Smooth muscle cell (in vitro differentiated cells): ENCODE data around the gene TBCK. TPM values are rescaled to one million over a fixed set of nuclear protein-coding genes. Genes with fewer than 3 reads are reported as not detected.
A peak's percentile ranks its signal among the peaks of the same experiment; 100 is the strongest.

Experiments
- DNase-seq: peaks from one replicate; lab custom pipeline; 2025; ENCODE audit not compliant: unreplicated experiment; lab: John Stamatoyannopoulos, UW
- H2AFZ ChIP-seq: fragments of 200-600 bp; sonication (generic); 2 replicates; pipeline ENCODE4 v1.6.0; 2016; ENCODE audit warnings: antibody characterized with exemption, low read depth, mild to moderate bottlenecking
- H3F3A ChIP-seq: fragments of 200-600 bp; sonication (generic); 2 replicates; pipeline ENCODE4 v1.6.0; 2017; ENCODE audit warnings: antibody characterized with exemption, low read depth
- H3K27ac ChIP-seq: fragments of 200-600 bp; sonication (generic); 2 replicates; pipeline ENCODE4 v1.5.1; 2016; ENCODE audit warnings: low read depth, mild to moderate bottlenecking
- H3K27me3 ChIP-seq: fragments of 200-600 bp; sonication (generic); 2 replicates; pipeline ENCODE4 v1.6.1; 2016; ENCODE audit warnings: low read depth, mild to moderate bottlenecking
- H3K36me3 ChIP-seq: fragments of 200-600 bp; sonication (generic); 2 replicates; pipeline ENCODE4 v1.5.1; 2016; ENCODE audit warnings: low read depth
- H3K4me1 ChIP-seq: fragments of 200-600 bp; sonication (generic); 2 replicates; pipeline ENCODE4 v1.5.1; 2016; ENCODE audit warnings: low read depth
- H3K4me2 ChIP-seq: fragments of 200-600 bp; sonication (generic); 2 replicates; pipeline ENCODE4 v1.6.0; 2016; ENCODE audit warnings: mild to moderate bottlenecking
- H3K4me3 ChIP-seq: fragments of 200-600 bp; sonication (generic); 2 replicates; pipeline ENCODE4 v1.5.1; 2016; ENCODE audit warnings: mild to moderate bottlenecking
- H3K79me2 ChIP-seq: fragments of 200-600 bp; sonication (generic); 2 replicates; pipeline ENCODE4 v1.6.0; 2016; ENCODE audit warnings: low read depth, mild to moderate bottlenecking
- H3K9ac ChIP-seq: fragments of 200-600 bp; sonication (generic); 2 replicates; pipeline ENCODE4 v1.6.0; 2016; ENCODE audit warnings: low read depth
- H3K9me3 ChIP-seq: fragments of 200-600 bp; sonication (generic); replicated peaks from 2 replicates; pipeline ENCODE4 v1.5.1; 2016; ENCODE audit warnings: low read depth
- H4K20me1 ChIP-seq: fragments of 200-600 bp; sonication (generic); 2 replicates; pipeline ENCODE4 v1.6.0; 2016; ENCODE audit warnings: low read depth
- CTCF ChIP-seq: fragments of 200-600 bp; sonication (generic); IDR thresholded peaks from 2 replicates; pipeline ENCODE4 v1.5.1; 2017; ENCODE audit warnings: borderline replicate concordance, mild to moderate bottlenecking, antibody characterized with exemption; ENCODE audit not compliant: insufficient read depth, poor library complexity, severe bottlenecking
- WGBS: methylation state at CpG from one replicate; pipeline ENCODE4 v1.1.7; 2016; ENCODE audit warnings: low lambda C conversion rate; 5-methylcytosine and 5-hydroxymethylcytosine counted together
- polyA plus RNA-seq: library from polyadenylated mRNA; unstranded; fragments of >200 nt; fragmentation: Nextera tagmentation; extraction: Ambion mirVana; gene quantifications from 2 replicates; pipeline ENCODE4 v1.2.1, GENCODE V29; 2016
- total RNA-seq: library from RNA; depleted of rRNA; stranded (reverse); fragments of >200 nt; gene quantifications from 2 replicates; pipeline ENCODE4 v1.2.3, GENCODE V29; 2014

TBCK gene
- total and polyA plus RNA-seq, 2 experiments from 2014 or later, result 10.0 to 28.1 TPM

DNA sequence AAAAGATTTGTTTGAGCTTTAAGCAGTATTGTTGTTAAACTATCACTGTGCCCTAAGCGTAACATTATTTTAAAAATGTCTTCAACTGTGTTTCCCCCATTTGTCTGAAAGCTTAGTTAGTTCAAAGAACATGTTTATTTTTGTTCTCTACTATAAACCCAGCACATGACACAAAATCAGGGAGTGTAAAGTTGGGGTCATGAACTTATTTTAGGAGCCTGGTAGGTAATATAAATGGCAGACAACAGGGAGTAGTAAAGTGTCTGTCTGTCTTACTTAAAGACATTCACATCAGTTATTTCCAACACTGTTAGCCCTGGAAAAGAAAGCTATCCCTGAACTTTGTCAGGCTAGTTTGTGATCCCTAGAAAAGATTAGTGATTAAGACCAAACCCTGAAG is 4.2 kb upstream of the TBCK start:
- 96% methylated on average over 1 of the region's 1 CpG for WGBS

GRCh38 chr4:106318511-106318910 is 2.5 kb upstream of the TBCK start:
- H3K4me3 ChIP-seq, result peak overlapping the region; percentile 92
- no peak overlapping the region for H3K27ac ChIP-seq
- no peak overlapping the region for H3K9ac ChIP-seq
- H3K4me2 ChIP-seq, result peak overlapping the region; percentile 89
- TF ChIP-seq CTCF, result no peak
- no peaks in the 10 kb centered on the region for H3K27me3 ChIP-seq
- H3K4me1 ChIP-seq, result peaks cover 20% of the 10 kb centered on the region
- H3F3A ChIP-seq, result no peaks in the 10 kb centered on the region
- no peak overlapping the region for H2AFZ ChIP-seq
- H3K9me3 ChIP-seq, result no peaks in the 10 kb centered on the region
- DNase-seq, result no peak
- peaks cover 76% of the 10 kb centered on the region for H3K79me2 ChIP-seq
- H3K36me3 ChIP-seq, result no peaks in the 10 kb centered on the region
- peaks cover 5% of the 10 kb centered on the region for H4K20me1 ChIP-seq

More for the DNA sequence above, 4.2 kb upstream of the TBCK start:
- Histone ChIP-seq H3K36me3 (no peaks in the 10 kb centered on the region), H4K20me1 (peaks cover 15% of the 10 kb centered on the region), H3K9me3 (no peaks in the 10 kb centered on the region), H3F3A (no peaks in the 10 kb centered on the region), H3K4me1 (peaks cover 15% of the 10 kb centered on the region), H3K79me2 (peaks cover 73% of the 10 kb centered on the region), H2AFZ (no peak overlapping the region), H3K4me2 (no peak overlapping the region), H3K27ac (no peak overlapping the region), H3K27me3 (no peaks in the 10 kb centered on the region), H3K9ac (no peak overlapping the region), H3K4me3 (no peak overlapping the region)
- TF ChIP-seq CTCF, result no peak
- no peak for DNase-seq

DNA sequence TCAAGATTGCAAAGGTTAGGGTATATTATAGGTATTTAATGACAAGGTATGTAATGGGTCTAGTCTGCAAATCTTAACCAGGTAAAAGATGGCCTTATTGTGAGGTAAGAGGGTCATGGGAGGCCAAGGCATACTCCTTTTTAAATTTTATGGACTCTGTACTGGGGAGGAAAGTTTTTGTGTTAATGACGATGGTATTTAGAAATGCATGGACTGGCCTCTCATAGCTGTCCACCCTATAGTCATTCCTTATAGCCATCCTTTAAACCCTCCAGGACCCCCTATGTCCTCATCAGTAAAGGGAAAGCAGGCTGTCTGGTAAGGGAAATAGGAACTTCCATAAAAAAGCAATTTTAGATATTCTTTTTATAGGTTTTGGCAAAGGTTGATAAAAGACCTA is 1.8 kb upstream of the TBCK start:
- Histone ChIP-seq H3K9ac (no peak overlapping the region), H3F3A (no peaks in the 10 kb centered on the region), H3K4me3 (peak overlapping the region; percentile 92), H2AFZ (no peak overlapping the region), H3K9me3 (no peaks in the 10 kb centered on the region), H3K79me2 (peaks cover 76% of the 10 kb centered on the region), H3K27ac (no peak overlapping the region), H3K27me3 (no peaks in the 10 kb centered on the region), H3K4me1 (peaks cover 20% of the 10 kb centered on the region), H4K20me1 (peaks cover 3% of the 10 kb centered on the region), H3K4me2 (peak overlapping the region; percentile 89), H3K36me3 (no peaks in the 10 kb centered on the region)
- no peak for TF ChIP-seq CTCF
- no peak for DNase-seq
- 100% methylated on average over 1 of the region's 1 CpG for WGBS

DNA sequence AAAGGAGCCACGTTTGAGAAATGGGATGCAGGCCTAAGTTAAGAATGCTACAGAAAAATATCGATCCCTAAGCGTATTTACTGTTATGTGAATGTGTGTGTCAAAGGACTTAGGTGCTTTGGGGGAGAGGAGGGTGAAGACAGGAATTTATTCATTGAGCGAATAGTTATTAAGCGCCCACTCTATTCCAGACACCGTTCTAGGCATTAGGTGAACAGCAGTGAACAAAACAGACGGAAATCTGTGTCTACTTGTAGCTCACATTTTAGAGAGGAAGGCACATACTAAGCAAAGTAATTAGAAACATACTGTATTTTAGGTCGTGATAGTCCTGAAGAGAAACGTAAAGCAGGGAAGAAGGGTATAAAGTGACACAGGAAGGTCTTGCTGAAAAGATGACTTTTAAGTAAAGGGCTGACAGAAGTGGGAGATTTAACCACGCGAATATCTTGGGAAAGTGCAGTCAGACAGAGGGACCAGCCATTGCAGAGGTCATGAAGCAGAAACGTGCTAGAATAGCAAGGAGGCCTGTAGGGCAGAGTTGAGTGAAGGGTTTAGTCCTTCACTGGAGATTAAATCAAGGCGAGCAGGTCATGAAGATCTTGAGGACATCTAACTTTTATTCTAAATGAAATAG is 882 bp upstream of the TBCK start:
- Histone ChIP-seq H3K27me3 (no peaks in the 10 kb centered on the region), H3K4me2 (peak overlapping the region; percentile 89), H2AFZ (peak overlapping the region; percentile 93), H3K27ac (peak overlapping the region; percentile 99), H3K9ac (peak overlapping the region; percentile 99), H3K9me3 (no peaks in the 10 kb centered on the region), H3K36me3 (no peaks in the 10 kb centered on the region), H3K79me2 (peaks cover 74% of the 10 kb centered on the region), H3K4me1 (peaks cover 20% of the 10 kb centered on the region), H3F3A (no peaks in the 10 kb centered on the region), H3K4me3 (peak overlapping the region; percentile 92), H4K20me1 (no peaks in the 10 kb centered on the region)
- no peak for TF ChIP-seq CTCF
- WGBS, result 11% methylated on average over 13 of the region's 13 CpGs
- DNase-seq, result no peak
